GM21423 (cell line): ENCODE measurements around the gene TSKU.
"Not testable (repeated sequence)": the region's sequence is repeated elsewhere in the genome, so short reads cannot be mapped to it uniquely, and the experiment has no call there.

ENCODE experiments used
- ATAC-seq: cut with Tn5 transposase; IDR thresholded peaks from one replicate; pipeline ENCODE4 v1.9.1; 2021; ENCODE audit warnings: mild to moderate bottlenecking, moderate library complexity; ENCODE audit not compliant: unreplicated experiment

TSKU gene

DNA sequence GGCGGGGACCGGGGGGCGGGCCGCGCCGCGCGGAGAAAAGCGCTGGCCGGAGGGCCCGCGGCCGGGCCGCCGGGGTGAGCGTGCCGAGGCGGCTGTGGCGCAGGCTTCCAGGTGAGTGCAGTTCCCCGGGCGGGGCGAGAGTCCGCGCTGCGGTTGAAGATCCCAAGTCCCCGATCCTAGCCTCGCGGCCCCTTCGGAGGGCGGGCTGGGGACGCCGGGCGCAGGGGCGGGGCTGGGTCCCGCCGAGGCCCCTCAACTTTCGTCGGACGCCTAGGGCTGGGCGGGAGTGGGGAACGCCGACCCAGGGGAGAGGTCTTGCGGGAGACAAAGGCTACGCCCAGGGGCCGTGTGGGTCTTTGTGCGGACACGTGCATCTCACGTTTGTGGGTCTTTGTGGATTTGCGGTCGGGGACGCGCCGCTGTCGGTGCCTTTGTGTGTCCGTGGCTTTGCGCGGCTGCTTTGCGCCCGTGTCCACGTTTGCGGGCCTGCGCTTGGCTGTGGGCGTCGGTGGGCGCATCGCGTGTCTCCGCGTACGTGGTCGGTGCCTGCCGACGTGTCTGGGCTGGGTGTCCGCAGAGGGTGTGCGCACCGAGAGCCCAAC is at the start of gene TSKU:
TSKU (plus strand) TSS at position 63 of the 602 bp plus-strand sequence. CDS start 12,261 bp downstream, outside the sequence.
- ATAC-seq: no peak

DNA sequence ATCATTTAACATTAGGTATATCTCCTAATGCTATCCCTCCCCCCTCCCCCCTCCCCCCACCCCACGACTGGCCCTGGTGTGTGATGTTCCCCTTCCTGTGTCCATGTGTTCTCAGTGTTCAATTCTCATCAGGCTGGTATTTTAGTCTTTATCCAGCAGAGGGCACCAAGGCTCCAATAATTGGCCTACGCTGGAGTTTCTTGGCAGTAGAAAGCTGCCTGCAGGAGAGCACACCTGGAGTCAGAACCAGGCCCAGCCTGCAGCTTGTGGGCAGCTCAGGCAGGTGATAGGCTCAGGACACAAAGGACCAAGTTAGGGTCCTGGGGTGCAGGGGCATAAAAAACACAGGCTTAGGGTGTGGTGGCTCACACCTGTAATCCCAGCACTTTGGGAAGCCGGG is 49.2 kb upstream of the TSKU start:
- not testable (repeated sequence) for ATAC-seq

- no peak for ATAC-seq
Observed at GRCh38 chr11:76734456-76735420, 48.4 kb upstream of the TSKU start.

DNA sequence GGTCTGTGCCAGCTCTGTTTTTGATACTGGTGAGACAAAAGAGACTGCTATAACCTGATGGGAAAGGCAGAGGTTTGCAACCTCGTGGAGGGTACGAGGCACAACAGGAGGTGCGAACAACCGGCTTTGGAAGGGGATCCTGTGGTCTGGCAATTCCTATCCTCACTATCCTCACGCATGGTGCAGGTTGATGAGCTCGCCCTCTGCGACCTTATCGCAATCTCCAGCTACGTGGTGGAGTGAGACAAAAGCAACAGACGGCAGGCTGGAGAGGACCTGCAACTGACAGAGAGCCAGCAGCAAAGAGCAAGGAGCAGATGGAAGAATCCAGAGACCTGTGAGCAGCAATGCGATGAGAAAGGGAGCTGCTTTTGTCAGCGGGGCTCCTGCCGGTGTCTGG is 47.3 kb upstream of the TSKU start:
- ATAC-seq: no peak

- no peak for ATAC-seq
Observed at GRCh38 chr11:76736266-76736665, 46.9 kb upstream of the TSKU start.

DNA sequence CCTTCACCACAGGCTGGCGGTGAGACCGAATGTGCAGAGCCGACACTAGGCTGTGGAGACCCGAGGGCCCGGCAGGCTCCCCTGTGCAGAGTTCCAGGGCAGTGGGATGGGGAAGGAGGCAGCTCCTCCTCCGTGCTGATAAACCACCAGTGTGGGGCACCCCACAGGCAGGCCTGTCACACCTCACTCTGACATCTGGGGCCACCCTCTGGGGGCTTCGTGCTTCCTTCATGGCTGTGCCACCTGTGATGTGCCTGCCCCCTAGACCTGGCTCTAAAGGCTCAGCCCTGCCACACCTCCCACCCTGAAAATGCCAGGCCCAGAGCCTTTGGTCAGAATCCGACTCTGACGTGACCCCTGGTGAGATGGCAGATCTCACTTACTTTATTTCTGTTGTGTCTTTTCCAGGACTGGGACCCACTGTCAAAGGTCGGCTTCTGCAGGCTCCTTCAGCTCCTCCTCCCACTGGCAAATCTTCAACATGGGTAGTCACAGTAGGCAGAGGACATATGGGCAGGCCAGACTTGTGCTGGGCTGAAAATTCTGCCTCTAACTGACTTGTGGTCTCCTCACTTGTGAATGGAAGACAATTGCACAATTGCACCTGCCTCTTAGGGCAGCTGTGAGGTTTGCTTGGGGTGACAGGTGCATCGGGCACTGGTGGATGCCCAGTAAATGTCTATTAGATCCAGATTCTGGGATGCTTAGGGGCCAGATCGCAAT is 46.2 kb upstream of the TSKU start:
- no peak for ATAC-seq

DNA sequence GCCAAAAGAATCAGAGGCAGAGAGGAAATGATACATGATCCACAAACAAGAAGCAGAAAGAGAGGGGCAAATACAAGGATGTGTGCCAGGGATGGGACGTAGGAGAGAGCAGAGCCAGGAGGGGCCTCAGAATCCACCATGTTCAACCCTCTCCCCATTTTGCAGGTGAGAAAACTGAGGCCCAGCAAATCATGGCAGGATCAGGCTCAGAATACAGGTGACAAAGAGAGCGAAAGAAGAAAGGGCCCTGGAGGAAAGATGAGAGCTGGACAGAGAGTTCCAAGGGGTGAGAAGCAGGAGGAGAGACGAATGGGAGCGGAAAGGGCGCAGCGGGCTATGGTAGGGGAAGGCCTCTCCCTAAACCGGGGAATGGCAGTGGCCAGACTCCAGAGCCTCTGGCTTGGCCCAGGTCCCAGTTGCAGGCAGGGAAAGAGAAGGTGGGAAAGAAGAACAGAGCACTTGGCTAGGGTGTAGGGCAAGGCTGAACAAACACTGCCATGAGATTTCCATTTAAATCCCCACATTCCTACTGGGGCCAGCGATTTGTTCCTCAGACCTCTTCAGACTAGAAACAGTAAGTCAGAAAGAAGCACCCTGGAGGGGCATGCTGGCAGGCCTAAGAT is 44.4 kb upstream of the TSKU start:
- ATAC-seq: no peak

- no peak for ATAC-seq
Observed at GRCh38 chr11:76739798-76740197, 43.4 kb upstream of the TSKU start.

GRCh38 chr11:76740772-76741171 is 42.4 kb upstream of the TSKU start:
- ATAC-seq: no peak

- no peak for ATAC-seq
Observed at GRCh38 chr11:76742902-76743301, 40.3 kb upstream of the TSKU start.

GRCh38 chr11:76744186-76745043 is 38.7 kb upstream of the TSKU start:
- ATAC-seq: no peak

DNA sequence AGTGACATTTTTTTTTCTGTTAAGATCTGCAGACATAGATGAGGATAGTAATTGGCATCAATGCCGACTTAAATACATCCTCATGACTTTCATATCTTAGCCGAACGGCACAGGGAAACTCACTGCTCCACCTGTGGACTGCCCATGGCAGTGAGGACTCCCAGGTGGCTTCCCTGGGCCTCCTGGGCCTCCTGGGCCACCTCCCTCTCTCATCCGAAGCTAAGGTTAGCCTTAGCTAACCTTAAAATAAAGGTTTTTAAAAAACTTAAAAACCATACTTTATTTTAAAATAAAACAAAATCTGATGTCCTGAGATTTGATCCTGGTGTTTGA is 38.1 kb upstream of the TSKU start:
- no peak for ATAC-seq

GRCh38 chr11:76745561-76746207 is 37.5 kb upstream of the TSKU start:
- ATAC-seq: no peak

DNA sequence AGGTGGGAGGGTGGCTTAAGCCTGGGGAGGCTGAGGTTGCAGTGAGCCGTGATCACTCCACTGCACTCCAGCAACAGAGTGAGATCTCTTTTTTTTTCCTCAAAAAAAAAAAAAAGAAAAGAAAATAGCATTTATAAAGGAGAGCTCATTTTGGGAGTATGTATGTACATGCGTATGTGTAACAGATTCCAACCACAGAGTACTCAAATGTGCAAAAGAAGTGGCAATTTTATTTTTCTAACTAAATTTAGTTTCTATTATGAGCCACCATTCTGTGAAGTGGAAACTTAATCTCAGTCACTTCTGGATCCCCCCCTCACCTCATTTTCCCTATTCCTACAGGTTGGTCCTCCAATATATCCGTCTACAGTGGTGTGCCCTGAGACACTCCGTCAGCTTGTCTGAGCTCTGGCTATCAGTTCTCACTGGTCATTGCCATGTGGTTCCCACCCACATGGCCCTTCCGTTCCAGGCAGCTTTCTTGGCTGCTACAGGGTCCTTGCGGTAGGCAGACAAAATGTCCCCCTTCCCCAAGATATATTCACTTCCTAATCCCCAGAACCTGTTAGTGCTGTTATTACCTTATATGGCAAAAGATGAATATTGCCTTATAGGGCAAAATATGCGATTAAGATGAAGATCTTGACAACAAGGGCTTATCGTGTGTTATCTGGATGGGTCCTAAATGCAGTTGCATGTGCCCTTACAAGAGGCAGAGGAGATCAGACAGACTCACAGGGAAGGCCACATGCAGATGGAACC is 35.8 kb upstream of the TSKU start:
- no peak for ATAC-seq

DNA sequence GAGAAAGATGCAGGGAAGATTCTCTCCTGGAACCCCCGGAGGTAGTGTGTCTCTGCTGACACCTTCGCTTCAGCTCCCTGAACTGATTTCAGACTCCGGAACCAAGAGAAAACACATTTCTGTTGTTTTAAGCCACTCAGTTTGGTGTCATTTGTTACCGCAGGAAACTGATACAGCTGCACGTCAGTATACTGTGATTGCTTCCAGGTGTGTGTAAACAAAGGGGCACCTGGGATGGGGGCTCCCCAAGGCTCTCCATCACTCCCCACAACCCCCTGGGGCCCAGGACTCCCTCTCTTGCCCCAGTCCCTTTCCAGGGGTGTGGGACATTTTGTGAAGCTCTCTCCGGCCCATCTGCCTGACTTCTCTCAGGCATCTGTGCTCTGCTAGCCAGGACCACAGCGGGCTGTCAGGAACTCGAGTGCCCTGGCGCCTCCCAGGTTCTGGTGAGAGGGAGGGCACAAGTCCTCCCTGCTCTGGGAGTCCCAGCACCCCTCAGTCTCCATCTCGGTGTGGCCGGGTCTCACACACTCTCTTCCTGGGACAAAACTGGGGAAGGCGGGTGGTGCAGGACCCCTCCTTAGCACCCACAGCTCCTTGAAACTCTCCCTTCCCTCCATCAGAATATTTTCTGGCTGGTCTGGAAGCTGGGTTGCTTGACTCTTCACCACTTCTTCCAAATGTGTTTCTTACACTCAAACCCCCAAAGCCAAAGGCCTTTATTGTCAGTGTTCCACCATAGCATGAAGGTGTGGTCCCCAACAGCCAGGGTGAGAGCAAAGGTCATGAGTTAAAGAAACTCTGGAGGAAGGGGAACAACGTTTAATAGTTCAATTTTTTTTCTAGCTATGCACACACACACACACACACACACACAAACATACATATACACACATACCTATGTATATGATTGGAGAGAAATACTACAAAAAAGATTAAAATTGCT is 35.0 kb upstream of the TSKU start:
- ATAC-seq: no peak

DNA sequence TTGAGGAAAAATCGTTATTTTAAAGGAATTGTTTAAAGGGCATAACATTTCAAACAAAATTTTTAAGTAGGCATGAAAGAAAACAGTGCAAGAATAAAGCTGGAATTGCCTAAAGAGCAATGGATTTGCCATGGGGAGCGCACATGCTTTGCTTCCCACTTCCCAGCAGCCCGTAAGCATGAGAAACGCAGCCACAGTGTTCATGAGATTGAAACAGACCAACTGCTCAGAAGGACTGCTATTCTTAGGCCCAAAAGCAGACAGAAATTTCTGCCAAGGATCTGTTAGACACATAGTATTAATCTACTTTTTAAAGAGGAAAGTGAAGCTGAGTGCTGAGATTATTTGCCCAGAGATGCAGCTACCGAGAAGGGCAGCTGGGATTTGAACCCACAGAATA is 34.2 kb upstream of the TSKU start:
- ATAC-seq: no peak

DNA sequence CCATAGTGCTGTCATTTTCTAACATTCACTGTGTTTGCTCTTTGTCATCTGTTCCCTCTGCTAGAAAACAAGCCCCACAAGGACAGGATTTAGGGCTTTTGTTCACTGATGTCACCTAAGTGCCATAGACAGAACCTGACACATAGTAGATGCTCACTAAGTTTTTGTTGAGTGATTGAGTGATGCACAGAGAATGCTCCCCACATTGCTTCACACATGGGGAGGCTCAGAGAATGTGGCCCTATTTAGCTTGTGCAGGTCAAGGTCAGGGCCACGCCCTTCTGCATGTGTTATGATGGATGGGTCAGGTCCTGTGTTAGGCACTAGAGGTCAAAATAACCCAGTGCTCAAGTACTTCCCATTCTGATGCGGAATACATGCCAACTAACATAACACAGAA is 33.1 kb upstream of the TSKU start:
- no peak for ATAC-seq

- no peak for ATAC-seq
Observed at GRCh38 chr11:76750746-76751145, 32.4 kb upstream of the TSKU start.
